Measurements from ENCODE around the gene MYO7B.

Gene MYO7B

DNA sequence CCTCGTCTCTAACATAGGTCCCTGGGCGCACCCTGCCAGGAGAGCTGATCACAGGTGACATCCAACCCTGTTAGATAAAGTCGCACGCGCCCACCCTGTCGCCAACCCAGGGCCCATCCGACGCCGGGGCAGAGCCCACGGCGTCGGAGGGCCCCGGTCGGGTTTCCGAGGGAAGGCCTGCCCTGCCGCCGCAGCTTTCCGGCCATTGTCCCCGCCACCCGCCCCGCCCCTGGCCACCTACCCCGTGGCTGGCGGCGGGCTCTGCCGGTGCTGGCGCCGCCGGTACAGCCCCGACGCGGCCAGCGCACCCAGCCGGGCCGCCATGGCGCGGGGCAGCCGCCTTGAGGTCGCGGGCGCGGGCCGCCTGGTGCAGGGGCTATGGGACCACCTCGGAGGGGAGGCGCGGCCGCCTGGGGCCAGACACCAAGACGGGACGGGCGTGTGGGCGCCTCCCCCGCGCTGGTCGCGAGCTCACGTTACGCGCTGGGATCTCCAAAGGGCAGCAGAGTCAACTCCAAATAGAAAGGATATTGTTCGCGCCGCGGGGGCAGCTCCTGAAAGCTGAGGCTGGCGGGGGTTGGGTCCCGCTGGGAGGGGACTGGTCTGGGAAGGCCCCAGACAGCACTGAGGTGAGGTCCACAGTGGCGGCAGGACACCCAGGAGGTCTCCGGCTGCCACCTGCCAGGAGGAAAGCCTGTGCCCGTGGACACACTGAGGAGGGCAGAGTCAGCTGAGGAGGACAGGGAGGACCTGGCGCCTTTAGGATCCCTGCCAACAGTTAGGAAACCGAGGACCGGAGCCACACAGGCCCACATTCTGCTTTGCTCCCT, 128.8 kb downstream of the MYO7B start:
- Histone ChIP-seq H3K14ac (ENCODE audit: low read length in 2 of 2) (peak overlapping the region in 1 of 2 experiments; percentile 4), H2BK120ac (ENCODE audit: low read depth, low read length) (no peak overlapping the region), H4K8ac (ENCODE audit: low read length) (peak overlapping the region; percentile 78), H3K23ac (ENCODE audit: low read length in 2 of 2) (no peak overlapping the region), H3K79me1 (replicated peaks; ENCODE audit: low read length, poor library complexity, severe bottlenecking) (peaks cover 16% of the 10 kb centered on the region), H3K4ac (ENCODE audit: low read depth in 1 of 2, low read length in 2 of 2) (peak overlapping the region in 1 of 2 experiments; percentile 65), H3K36me3 (ENCODE audit: control insufficient read depth in 1 of 2, insufficient read depth in 2 of 2, low read depth in 1 of 2, low read length in 2 of 2) (peaks cover 0 to 11% of the 10 kb centered on the region in 2 experiments), H3K18ac (ENCODE audit: low read depth in 1 of 2, low read length in 2 of 2) (peak overlapping the region; percentile 45 to 46), H2AK5ac (ENCODE audit: low read length, severe bottlenecking) (no peak overlapping the region), H2BK5ac (ENCODE audit: low read depth, low read length, poor library complexity, severe bottlenecking) (no peak overlapping the region), H3K4me1 (ENCODE audit: control insufficient read depth, insufficient read depth, low read depth, low read length) (peaks cover 25% of the 10 kb centered on the region), H2BK15ac (ENCODE audit: low read depth, poor library complexity, severe bottlenecking) (peak overlapping the region; percentile 83), H3K9me3 (ENCODE audit: control insufficient read depth, low read length) (peaks cover 3% of the 10 kb centered on the region), H2BK12ac (ENCODE audit: low read length in 2 of 2) (peak overlapping the region in 1 of 2 experiments; percentile 17), H3K27ac (ENCODE audit: low read length, poor library complexity, severe bottlenecking) (no peak overlapping the region), H3K4me3 (ENCODE audit: insufficient read depth in 1 of 2, low read depth in 1 of 2, low read length in 2 of 2) (peak overlapping the region in 1 of 2 experiments; percentile 51), H2AFZ (ENCODE audit: low read depth, low read length) (no peak overlapping the region), H3K4me2 (ENCODE audit: low read length, poor library complexity, severe bottlenecking) (peak overlapping the region; percentile 82), H4K91ac (ENCODE audit: low read length) (peak overlapping the region; percentile 86), H3K9ac (ENCODE audit: low read length) (no peak overlapping the region), H3K27me3 (ENCODE audit: control insufficient read depth in 1 of 2, insufficient read depth in 1 of 2, low read length in 2 of 2) (peaks cover 12 to 32% of the 10 kb centered on the region in 2 experiments)
- WGBS, result 23% methylated on average over 69 of the region's 69 CpGs
- no peak for DNase-seq

DNA sequence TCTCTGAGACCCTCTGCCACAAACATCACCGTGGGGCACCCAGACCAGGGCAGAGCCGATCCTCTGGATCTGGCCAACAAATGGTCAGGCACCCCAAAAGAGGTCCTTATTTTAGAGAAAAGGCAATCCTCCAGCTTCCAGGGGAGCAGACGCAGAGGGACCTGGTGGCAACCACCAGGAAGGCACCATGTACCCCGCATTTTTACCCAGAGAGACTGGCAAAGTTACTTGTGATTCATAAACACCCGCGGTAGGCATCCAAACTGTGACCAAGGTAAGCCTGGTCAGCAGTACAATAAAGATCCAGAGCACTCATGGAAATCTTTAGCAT, 129.4 kb downstream of the MYO7B start:
- Histone ChIP-seq H3K27me3 (ENCODE audit: control insufficient read depth in 1 of 2, insufficient read depth in 1 of 2, low read length in 2 of 2) (peaks cover 12 to 32% of the 10 kb centered on the region in 2 experiments), H3K18ac (ENCODE audit: low read depth in 1 of 2, low read length in 2 of 2) (peak overlapping the region in 1 of 2 experiments; percentile 46), H2BK15ac (ENCODE audit: low read depth, poor library complexity, severe bottlenecking) (no peak overlapping the region), H3K9ac (ENCODE audit: low read length) (no peak overlapping the region), H2BK120ac (ENCODE audit: low read depth, low read length) (no peak overlapping the region), H3K4me1 (ENCODE audit: control insufficient read depth, insufficient read depth, low read depth, low read length) (peaks cover 25% of the 10 kb centered on the region), H3K27ac (ENCODE audit: low read length, poor library complexity, severe bottlenecking) (no peak overlapping the region), H2BK5ac (ENCODE audit: low read depth, low read length, poor library complexity, severe bottlenecking) (no peak overlapping the region), H3K14ac (ENCODE audit: low read length in 2 of 2) (no peak overlapping the region), H3K79me1 (replicated peaks; ENCODE audit: low read length, poor library complexity, severe bottlenecking) (peaks cover 15% of the 10 kb centered on the region), H3K4me2 (ENCODE audit: low read length, poor library complexity, severe bottlenecking) (no peak overlapping the region), H3K36me3 (ENCODE audit: control insufficient read depth in 1 of 2, insufficient read depth in 2 of 2, low read depth in 1 of 2, low read length in 2 of 2) (peaks cover 0 to 8% of the 10 kb centered on the region in 2 experiments), H2BK12ac (ENCODE audit: low read length in 2 of 2) (no peak overlapping the region), H2AFZ (ENCODE audit: low read depth, low read length) (no peak overlapping the region), H3K9me3 (ENCODE audit: control insufficient read depth, low read length) (peaks cover 3% of the 10 kb centered on the region), H4K8ac (ENCODE audit: low read length) (no peak overlapping the region), H3K4me3 (ENCODE audit: insufficient read depth in 1 of 2, low read depth in 1 of 2, low read length in 2 of 2) (no peak overlapping the region), H2AK5ac (ENCODE audit: low read length, severe bottlenecking) (no peak overlapping the region), H3K23ac (ENCODE audit: low read length in 2 of 2) (no peak overlapping the region), H3K4ac (ENCODE audit: low read depth in 1 of 2, low read length in 2 of 2) (no peak overlapping the region), H4K91ac (ENCODE audit: low read length) (no peak overlapping the region)
- WGBS, result 96% methylated on average over 6 of the region's 6 CpGs
- no peak for DNase-seq

DNA sequence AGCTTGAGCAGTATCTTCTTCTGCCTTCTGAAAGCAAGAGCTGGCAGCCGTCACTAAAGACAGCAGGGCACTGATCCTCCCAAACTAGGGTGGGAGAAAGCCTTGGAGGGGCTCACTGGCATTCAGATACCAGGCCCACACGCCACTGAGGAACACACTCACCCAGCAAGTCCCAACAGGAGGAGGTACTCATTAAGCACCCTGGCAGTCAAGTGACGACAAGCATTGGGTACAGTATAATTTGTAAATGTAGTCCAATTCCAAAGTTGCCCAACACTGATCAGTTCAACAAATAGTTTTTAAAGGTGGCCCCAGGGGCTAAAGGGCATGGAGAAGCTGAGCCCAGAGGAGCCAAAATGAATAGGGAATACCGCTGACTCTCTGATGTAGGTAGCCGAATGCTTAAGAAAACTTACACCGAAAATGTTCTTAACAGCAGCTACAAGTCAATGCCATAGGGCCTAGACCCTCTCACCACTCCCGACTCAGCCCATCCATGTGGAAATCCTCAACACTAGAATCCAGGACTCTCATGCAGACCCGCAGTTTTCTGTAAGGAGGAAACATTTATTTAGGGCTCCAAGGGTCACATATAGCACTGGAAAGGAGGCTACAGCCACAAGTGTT, 129.9 kb downstream of the MYO7B start:
- 95% methylated on average over 7 of the region's 8 CpGs for WGBS
- no peak overlapping the region for H3K14ac ChIP-seq (ENCODE audit: low read length in 2 of 2)
- no peak overlapping the region for H3K9ac ChIP-seq (ENCODE audit: low read length)
- H3K18ac ChIP-seq (ENCODE audit: low read depth in 1 of 2, low read length in 2 of 2), result no peak overlapping the region
- no peak overlapping the region for H3K4me2 ChIP-seq (ENCODE audit: low read length, poor library complexity, severe bottlenecking)
- H2BK5ac ChIP-seq (ENCODE audit: low read depth, low read length, poor library complexity, severe bottlenecking), result no peak overlapping the region
- H4K8ac ChIP-seq (ENCODE audit: low read length), result no peak overlapping the region
- no peak overlapping the region for H2BK120ac ChIP-seq (ENCODE audit: low read depth, low read length)
- no peak for DNase-seq
- H2AFZ ChIP-seq (ENCODE audit: low read depth, low read length), result no peak overlapping the region
- no peak overlapping the region for H2BK15ac ChIP-seq (ENCODE audit: low read depth, poor library complexity, severe bottlenecking)
- peaks cover 25% of the 10 kb centered on the region for H3K4me1 ChIP-seq (ENCODE audit: control insufficient read depth, insufficient read depth, low read depth, low read length)
- no peak overlapping the region for H3K23ac ChIP-seq (ENCODE audit: low read length in 2 of 2)
- peaks cover 0 to 5% of the 10 kb centered on the region in 2 experiments for H3K36me3 ChIP-seq (ENCODE audit: control insufficient read depth in 1 of 2, insufficient read depth in 2 of 2, low read depth in 1 of 2, low read length in 2 of 2)
- H3K9me3 ChIP-seq (ENCODE audit: control insufficient read depth, low read length), result peaks cover 3% of the 10 kb centered on the region
- H2AK5ac ChIP-seq (ENCODE audit: low read length, severe bottlenecking), result no peak overlapping the region
- H3K27me3 ChIP-seq (ENCODE audit: control insufficient read depth in 1 of 2, insufficient read depth in 1 of 2, low read length in 2 of 2), result peaks cover 12 to 32% of the 10 kb centered on the region in 2 experiments
- H3K27ac ChIP-seq (ENCODE audit: low read length, poor library complexity, severe bottlenecking), result no peak overlapping the region
- no peak overlapping the region for H2BK12ac ChIP-seq (ENCODE audit: low read length in 2 of 2)
- H3K4me3 ChIP-seq (ENCODE audit: insufficient read depth in 1 of 2, low read depth in 1 of 2, low read length in 2 of 2), result no peak overlapping the region
- H3K4ac ChIP-seq (ENCODE audit: low read depth in 1 of 2, low read length in 2 of 2), result no peak overlapping the region
- peaks cover 15% of the 10 kb centered on the region for H3K79me1 ChIP-seq (replicated peaks; ENCODE audit: low read length, poor library complexity, severe bottlenecking)
- H4K91ac ChIP-seq (ENCODE audit: low read length), result no peak overlapping the region

DNA sequence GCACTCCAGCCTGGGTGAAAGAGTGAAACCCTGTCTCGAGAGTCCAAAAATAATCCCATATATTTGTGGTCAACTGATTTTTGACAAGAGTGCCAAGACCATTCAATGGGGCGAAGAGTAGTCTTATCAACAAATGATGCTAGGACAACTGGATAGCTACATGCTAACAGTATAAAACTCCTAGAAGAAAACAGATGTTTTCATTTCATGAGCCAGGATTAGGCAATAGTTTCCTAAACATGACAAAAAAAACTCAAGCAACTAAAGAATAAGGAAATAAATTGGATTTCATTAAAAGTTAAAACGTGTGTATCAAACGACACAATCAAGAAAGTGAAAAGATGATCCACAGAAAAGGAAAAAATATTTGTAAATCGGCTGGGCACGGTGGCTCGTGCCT, 133.6 kb downstream of the MYO7B start:
- Histone ChIP-seq H3K9ac (ENCODE audit: low read length) (no peak overlapping the region), H4K8ac (ENCODE audit: low read length) (no peak overlapping the region), H3K4me2 (ENCODE audit: low read length, poor library complexity, severe bottlenecking) (no peak overlapping the region), H3K4me3 (ENCODE audit: insufficient read depth in 1 of 2, low read depth in 1 of 2, low read length in 2 of 2) (no peak overlapping the region), H3K23ac (ENCODE audit: low read length in 2 of 2) (no peak overlapping the region), H3K4ac (ENCODE audit: low read depth in 1 of 2, low read length in 2 of 2) (no peak overlapping the region), H4K91ac (ENCODE audit: low read length) (no peak overlapping the region), H2AK5ac (ENCODE audit: low read length, severe bottlenecking) (no peak overlapping the region), H3K9me3 (ENCODE audit: control insufficient read depth, low read length) (peaks cover 3% of the 10 kb centered on the region), H3K18ac (ENCODE audit: low read depth in 1 of 2, low read length in 2 of 2) (no peak overlapping the region), H2BK15ac (ENCODE audit: low read depth, poor library complexity, severe bottlenecking) (no peak overlapping the region), H3K27ac (ENCODE audit: low read length, poor library complexity, severe bottlenecking) (no peak overlapping the region), H3K36me3 (ENCODE audit: control insufficient read depth in 1 of 2, insufficient read depth in 2 of 2, low read depth in 1 of 2, low read length in 2 of 2) (peaks cover 0 to 17% of the 10 kb centered on the region in 2 experiments), H3K27me3 (ENCODE audit: control insufficient read depth in 1 of 2, insufficient read depth in 1 of 2, low read length in 2 of 2) (peaks cover 9 to 20% of the 10 kb centered on the region in 2 experiments), H3K79me1 (replicated peaks; ENCODE audit: low read length, poor library complexity, severe bottlenecking) (peaks cover 14% of the 10 kb centered on the region), H3K14ac (ENCODE audit: low read length in 2 of 2) (no peak overlapping the region), H2BK120ac (ENCODE audit: low read depth, low read length) (no peak overlapping the region), H2BK5ac (ENCODE audit: low read depth, low read length, poor library complexity, severe bottlenecking) (no peak overlapping the region), H2BK12ac (ENCODE audit: low read length in 2 of 2) (no peak overlapping the region), H2AFZ (ENCODE audit: low read depth, low read length) (no peak overlapping the region), H3K4me1 (ENCODE audit: control insufficient read depth, insufficient read depth, low read depth, low read length) (peaks cover 19% of the 10 kb centered on the region)
- whole genome bisulfite sequencing, result 97% methylated on average over 6 of the region's 7 CpGs
- no peak for DNase-seq

Data from mesenchymal stem cell (in vitro differentiated cells and primary cell).